Measurements from ENCODE around the gene ZNF816.

Gene ZNF816

DNA sequence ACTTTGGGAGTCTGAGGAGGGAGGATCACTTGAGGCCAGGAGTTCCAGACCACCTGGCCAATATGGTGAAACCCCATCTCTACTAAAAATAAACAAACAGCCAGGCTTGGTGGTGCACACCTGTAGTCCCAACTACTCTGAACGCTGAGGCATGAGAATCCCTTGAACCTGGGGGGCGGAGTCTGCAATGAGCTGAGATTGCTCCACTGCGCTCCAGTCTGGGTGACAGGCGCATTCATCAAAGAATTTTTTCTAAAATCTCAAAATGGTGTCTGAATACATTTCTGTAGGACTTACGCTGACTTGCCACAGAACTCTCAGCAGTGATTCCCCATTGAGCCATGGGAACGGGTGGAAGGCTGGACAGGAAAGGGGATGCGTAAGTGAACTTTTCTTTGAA, 33.0 kb upstream of the ZNF816 start:
- no peak for TF ChIP-seq CTCF (IDR thresholded peaks at IDR 0.05; ENCODE audit: insufficient read depth, low read length, poor library complexity, severe bottlenecking)
- TF ChIP-seq EZH2phosphoT487 (conservative IDR thresholded peaks at IDR 0.05; ENCODE audit: low read length) = no peak
- H3F3A ChIP-seq (ENCODE audit: insufficient read depth) = no peaks in the 10 kb centered on the region

DNA sequence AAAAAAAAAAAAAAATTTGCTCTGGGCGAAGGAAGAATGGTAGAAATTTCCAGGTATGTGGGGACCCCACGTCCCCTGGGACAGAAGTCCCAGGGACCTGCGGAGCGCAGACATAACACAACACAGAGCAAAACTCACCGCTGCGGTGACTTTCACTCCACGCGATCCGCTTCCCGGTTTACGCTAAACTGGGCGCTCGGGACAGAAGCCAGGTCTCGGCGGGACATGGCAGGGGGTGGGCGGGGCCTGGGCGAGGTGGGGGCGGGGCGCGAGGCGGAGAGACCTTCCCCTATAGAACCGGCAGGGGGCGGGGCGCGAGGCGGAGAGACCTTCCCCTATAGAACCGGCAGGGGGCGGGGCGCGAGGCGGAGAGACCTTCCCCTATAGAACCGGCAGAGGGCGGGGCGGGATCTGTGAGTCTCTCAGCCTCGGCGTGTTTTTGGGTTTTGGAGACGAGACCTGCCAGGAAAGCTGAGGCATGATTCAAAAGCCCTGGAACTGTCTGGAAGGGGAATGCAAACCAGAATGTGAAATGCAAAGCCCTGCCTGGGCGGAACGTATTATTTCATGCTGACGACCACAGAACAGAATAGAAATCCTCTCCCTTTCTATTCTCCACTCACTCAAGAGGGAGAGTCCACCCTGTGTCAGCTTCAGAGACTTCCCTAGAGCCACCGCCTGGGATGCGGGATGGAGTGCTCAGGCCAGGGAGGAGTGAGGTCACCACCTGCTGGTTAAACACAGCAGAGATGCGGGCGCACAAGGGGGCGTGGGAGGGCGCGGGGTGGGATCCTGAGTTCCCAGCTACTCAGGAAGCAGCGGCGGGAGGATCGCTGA, 30.9 kb upstream of the ZNF816 start:
- H3K4me3 ChIP-seq (ENCODE audit: insufficient read depth, low read length, poor library complexity, severe bottlenecking) = peak overlapping the region; percentile 8
- no peaks in the 10 kb centered on the region for H3K36me3 ChIP-seq (ENCODE audit: low read length)
- H3K9me3 ChIP-seq (ENCODE audit: insufficient read depth, low read length) = no peaks in the 10 kb centered on the region
- H3K27me3 ChIP-seq (ENCODE audit: low read length) = no peaks in the 10 kb centered on the region
- TF ChIP-seq EZH2phosphoT487 (conservative IDR thresholded peaks at IDR 0.05; ENCODE audit: low read length) (no peak), CTCF (IDR thresholded peaks at IDR 0.05; ENCODE audit: insufficient read depth, low read length, poor library complexity, severe bottlenecking) (no peak)
- H3K9ac ChIP-seq (ENCODE audit: low read length) = no peak overlapping the region; the same call in 1 of the 2 replicates
- no peaks in the 10 kb centered on the region for H3K9me2 ChIP-seq (replicated peaks; ENCODE audit: insufficient read depth, low read length)
- H3K79me2 ChIP-seq (ENCODE audit: insufficient read depth, low read length) = no peaks in the 10 kb centered on the region
- H3K27ac ChIP-seq (ENCODE audit: low read depth, low read length) = no peak overlapping the region
- no peaks in the 10 kb centered on the region for H4K20me1 ChIP-seq (ENCODE audit: low read depth, low read length)
- H3F3A ChIP-seq (ENCODE audit: insufficient read depth) = no peaks in the 10 kb centered on the region
- peak overlapping the region; percentile 47 for H3K4me2 ChIP-seq (ENCODE audit: low read depth, low read length, poor library complexity, severe bottlenecking)
- peak overlapping the region; percentile 32 for H2AFZ ChIP-seq (ENCODE audit: low read depth, low read length, severe bottlenecking)

More for the DNA sequence above, 33.0 kb upstream of the ZNF816 start:
- Histone ChIP-seq H3K4me3 (ENCODE audit: insufficient read depth, low read length, poor library complexity, severe bottlenecking) (no peak overlapping the region), H4K20me1 (ENCODE audit: low read depth, low read length) (no peaks in the 10 kb centered on the region), H3K9me2 (replicated peaks; ENCODE audit: insufficient read depth, low read length) (no peaks in the 10 kb centered on the region), H3K4me2 (ENCODE audit: low read depth, low read length, poor library complexity, severe bottlenecking) (no peak overlapping the region), H3K27me3 (ENCODE audit: low read length) (no peaks in the 10 kb centered on the region), H3K9ac (ENCODE audit: low read length) (no peak overlapping the region), H3K79me2 (ENCODE audit: insufficient read depth, low read length) (no peaks in the 10 kb centered on the region), H3K9me3 (ENCODE audit: insufficient read depth, low read length) (no peaks in the 10 kb centered on the region), H3K36me3 (ENCODE audit: low read length) (no peaks in the 10 kb centered on the region), H2AFZ (ENCODE audit: low read depth, low read length, severe bottlenecking) (no peak overlapping the region), H3K27ac (ENCODE audit: low read depth, low read length) (no peak overlapping the region)

DNA sequence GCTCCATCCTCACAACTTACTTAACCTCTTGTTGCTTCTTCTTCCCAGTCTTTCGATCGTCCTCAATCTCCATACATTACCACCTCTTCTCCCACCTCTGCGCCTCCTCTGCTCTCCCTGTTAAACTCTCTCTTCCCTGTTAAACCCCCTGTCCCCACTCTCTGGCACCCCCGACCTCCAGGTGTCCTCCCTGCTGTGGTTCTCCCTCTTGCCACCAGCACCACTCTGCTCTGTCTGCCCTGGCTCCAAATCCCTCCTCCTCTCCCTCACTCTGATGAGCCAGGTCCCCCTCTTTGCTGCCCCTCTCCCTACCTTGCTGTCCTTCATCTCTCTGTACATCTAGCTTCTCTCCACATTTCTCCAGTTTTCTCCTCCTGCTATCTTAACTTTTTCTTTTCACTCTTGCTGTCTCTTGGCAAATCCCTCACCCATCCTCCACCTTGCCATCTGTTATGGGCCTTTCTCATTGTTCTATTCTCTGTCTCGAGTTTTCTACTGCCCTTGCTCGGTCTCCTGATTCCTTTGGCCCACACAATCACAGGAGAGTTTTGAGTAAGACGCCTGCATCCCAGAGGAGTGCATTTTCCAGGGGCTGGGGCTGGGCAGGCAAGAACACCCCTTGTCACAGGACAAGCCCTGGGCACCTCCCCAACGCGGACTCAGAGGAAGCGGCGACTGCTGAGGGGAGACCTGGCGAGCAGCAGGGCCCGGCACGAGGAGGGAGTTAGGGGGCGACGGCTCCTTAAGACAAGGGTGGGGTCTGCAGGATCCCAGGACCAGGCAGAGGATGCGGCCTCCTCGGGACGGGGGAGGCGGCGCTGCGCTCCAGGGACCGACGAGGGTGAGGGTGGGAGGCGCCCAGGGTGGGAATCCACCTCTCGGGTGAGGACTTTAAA, 29.7 kb upstream of the ZNF816 start:
- Histone ChIP-seq H3K4me2 (ENCODE audit: low read depth, low read length, poor library complexity, severe bottlenecking) (no peak overlapping the region), H3K9ac (ENCODE audit: low read length) (no peak overlapping the region), H4K20me1 (ENCODE audit: low read depth, low read length) (no peaks in the 10 kb centered on the region), H2AFZ (ENCODE audit: low read depth, low read length, severe bottlenecking) (no peak overlapping the region), H3K36me3 (ENCODE audit: low read length) (no peaks in the 10 kb centered on the region), H3K27ac (ENCODE audit: low read depth, low read length) (no peak overlapping the region), H3K9me3 (ENCODE audit: insufficient read depth, low read length) (no peaks in the 10 kb centered on the region), H3F3A (ENCODE audit: insufficient read depth) (no peaks in the 10 kb centered on the region), H3K27me3 (ENCODE audit: low read length) (no peaks in the 10 kb centered on the region), H3K79me2 (ENCODE audit: insufficient read depth, low read length) (no peaks in the 10 kb centered on the region), H3K9me2 (replicated peaks; ENCODE audit: insufficient read depth, low read length) (no peaks in the 10 kb centered on the region), H3K4me3 (ENCODE audit: insufficient read depth, low read length, poor library complexity, severe bottlenecking) (no peak overlapping the region)
- TF ChIP-seq CTCF (IDR thresholded peaks at IDR 0.05; ENCODE audit: insufficient read depth, low read length, poor library complexity, severe bottlenecking) = no peak
- no peak for TF ChIP-seq EZH2phosphoT487 (conservative IDR thresholded peaks at IDR 0.05; ENCODE audit: low read length)

Measured in SU-DHL-6 (cell line).